Tracheal epithelial cell (primary cell): ENCODE results near the gene KRCC1. TPM values are rescaled to one million over a fixed set of nuclear protein-coding genes. Genes with fewer than 3 reads are reported as not detected.

Experiments
- total RNA-seq: library from RNA; depleted of rRNA; stranded (reverse); fragments of >200 nt; gene quantifications from 2 replicates; pipeline ENCODE4 v1.2.1, GENCODE V29; 2014

KRCC1 gene
- total RNA-seq = 14.3 and 15.7 TPM in 2 replicates

GRCh38 chr2:88055371-88056128 is at the start of gene KRCC1:
KRCC1 (minus strand) TSS chr2:88055783; CDS start chr2:88028563, 27,220 bp downstream.

GRCh38 chr2:88067598-88067997 is 12.0 kb upstream of the KRCC1 start, which contains the start of gene SMYD1:
SMYD1 (plus strand) TSS chr2:88067825; CDS start chr2:88067865, 40 bp downstream.

GRCh38 chr2:88016086-88016959 is 39.3 kb downstream of the KRCC1 start, which contains the start of gene RNU2-63P:
RNU2-63P (minus strand) TSS chr2:88016547.

Other genes with a start within 250 kb of the KRCC1 start
- 1.1 and 1.4 TPM in 2 replicates for gene RGPD2, start 230.0 kb downstream of the KRCC1 start, total RNA-seq
- gene RNU2-63P, start 39.2 kb downstream of the KRCC1 start, total RNA-seq = not detected in 2 replicates
- not detected in 2 replicates for gene SMYD1, start 12.0 kb upstream of the KRCC1 start, total RNA-seq
- gene FABP1, start 72.3 kb upstream of the KRCC1 start, total RNA-seq = not detected in 2 replicates
- gene THNSL2, start 114.6 kb upstream of the KRCC1 start, total RNA-seq = 6.8 and 14.9 TPM in 2 replicates